GM18520 (cell line): Measurements from ENCODE around the gene HNMT.
A peak's percentile ranks its signal among the peaks of the same experiment; 100 is the strongest.

Experiments used
- ATAC-seq: cut with Tn5 transposase; IDR thresholded peaks from one replicate; pipeline ENCODE4 v1.9.1; 2021; ENCODE audit not compliant: unreplicated experiment

Gene HNMT

DNA sequence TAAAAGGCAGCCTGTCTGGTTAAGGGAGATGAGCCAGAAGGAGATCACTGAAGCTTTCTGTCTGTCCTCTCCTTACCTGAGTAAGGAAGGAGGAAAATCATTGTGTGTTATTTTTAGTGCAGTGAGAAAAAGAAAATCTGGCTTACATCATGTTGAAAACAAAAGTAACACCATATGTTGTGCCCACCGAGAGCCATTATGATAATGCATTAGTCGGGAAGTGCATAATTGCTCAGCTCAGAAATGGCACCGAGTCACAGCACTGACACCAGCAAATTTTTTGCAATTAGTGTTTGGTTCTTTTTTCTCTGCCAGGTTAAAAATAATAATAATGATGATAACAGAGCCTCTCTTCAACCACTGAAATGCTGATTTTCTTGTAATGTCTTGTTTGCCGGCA lies 46.6 kb downstream of the HNMT start:
- ATAC-seq = no peak

DNA sequence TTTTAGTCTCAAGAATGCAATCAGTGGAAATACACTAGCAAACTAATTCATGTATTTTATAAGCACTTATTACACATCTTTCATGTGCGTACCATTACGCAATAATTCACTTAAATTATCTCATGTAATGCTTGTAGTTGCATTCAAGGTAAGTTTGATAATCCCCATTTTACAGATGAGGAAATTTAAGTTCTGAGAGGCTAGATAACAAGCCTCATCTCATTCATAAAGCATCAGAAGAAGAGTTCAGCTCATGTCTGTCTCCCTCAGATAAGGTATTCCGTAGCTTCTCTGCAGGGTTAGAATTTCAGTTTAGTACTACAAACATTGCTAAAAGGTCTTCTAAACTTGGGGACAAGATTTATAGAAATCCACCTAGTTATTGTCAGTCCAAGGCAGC lies 47.8 kb downstream of the HNMT start:
- ATAC-seq = no peak

DNA sequence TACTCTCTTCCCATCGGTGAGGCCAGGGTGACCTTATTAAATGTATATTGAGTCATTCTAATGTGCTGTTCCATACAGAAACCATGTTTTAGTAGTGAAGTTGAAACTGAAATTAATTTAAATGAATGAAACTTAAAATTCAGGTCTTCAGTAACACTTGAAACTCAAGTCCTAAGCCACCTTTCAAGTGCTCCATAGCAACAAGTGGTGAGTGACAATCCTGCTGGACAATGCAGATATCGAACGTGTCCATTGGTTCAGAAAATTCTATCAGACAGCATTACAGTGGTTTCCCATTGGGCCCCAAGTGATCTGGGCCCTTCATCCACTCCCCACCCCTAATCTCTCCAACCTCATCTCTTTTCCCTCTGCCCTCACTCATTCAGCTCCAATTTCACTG lies 48.7 kb downstream of the HNMT start:
- ATAC-seq = no peak

DNA sequence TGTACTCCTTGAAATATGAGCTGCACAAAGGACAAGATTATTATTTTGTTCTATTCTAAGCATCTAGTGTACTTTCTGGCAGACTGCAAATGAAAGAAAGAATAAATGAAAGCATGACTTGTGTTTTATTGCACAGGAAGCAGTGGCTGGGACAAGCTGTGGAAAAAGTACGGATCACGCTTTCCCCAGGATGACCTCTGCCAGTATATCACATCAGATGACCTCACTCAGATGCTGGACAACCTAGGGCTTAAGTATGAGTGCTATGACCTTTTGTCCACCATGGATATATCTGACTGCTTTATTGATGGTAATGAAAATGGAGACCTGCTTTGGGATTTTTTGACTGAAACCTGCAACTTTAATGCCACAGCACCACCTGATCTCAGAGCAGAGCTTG lies 49.4 kb downstream of the HNMT start:
- no peak for ATAC-seq

DNA sequence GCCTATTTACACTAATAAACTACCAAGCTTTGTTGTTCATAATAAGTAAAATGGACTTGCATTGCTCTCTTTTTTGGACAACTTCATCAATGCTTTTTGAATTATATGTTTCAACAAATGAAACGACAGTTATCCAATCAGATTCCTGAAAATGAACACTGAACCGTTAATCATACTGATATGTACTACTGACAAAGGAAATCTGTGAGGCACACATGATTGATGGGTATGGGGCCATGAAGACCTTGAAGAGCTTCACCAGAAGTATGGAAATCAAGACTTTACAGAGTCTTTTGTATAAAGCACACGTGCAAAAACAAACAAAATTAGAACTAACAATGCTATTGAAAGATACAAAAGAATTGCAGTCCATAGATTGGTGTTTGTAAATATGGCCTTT lies 51.2 kb downstream of the HNMT start:
- ATAC-seq = no peak

DNA sequence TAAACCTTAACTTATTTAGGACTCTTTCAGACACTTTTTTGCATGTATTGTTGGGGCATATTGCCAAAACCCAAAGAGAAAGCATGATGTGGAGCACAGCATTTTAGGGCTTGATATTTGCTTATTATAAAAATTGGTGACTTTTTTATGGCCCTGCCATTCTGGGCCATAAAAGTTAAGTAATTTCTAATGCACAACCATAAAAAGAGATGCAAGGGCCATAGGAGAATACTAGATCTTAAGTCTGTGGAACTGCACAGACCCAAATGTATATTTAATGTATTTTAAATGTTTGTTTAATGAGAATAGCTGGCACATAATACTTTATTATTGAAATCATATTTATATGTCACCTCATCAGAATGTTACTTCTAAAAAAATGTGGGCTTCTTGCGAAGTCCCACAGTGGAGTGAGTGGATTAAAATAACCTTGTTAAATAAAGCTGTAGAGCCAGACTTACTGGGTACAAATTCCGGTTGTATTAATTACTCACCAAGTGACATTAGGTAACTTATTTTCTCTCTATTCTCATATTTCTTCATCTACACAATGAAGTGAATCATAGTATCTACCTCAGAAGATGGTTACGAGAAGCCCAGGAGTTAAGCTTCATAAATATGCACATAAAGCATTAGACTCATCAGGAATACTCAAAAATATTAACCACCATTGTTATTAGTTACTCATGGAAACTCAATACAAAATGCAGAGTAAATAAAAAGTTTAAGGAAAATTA lies 52.2 kb downstream of the HNMT start:
- no peak for ATAC-seq

DNA sequence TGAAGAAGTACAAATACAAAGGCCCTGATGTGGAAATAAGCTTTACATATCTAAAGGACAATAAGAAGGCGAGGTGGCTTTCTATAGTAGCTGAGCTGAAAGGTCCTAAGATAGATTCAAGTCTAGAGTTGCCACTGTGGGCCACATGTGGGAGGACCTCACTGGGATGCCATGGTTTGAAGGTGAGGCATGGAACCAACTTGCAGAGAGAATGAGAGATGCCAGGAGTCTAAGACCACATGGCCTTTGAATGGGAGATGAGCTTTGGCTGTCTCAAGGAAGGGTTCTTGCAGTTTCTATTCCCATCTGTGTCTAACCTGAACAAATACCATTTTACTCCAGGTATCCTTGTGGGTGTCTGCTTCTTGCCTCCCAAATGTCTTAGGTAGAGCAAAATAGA lies 53.6 kb downstream of the HNMT start:
- ATAC-seq = no peak

DNA sequence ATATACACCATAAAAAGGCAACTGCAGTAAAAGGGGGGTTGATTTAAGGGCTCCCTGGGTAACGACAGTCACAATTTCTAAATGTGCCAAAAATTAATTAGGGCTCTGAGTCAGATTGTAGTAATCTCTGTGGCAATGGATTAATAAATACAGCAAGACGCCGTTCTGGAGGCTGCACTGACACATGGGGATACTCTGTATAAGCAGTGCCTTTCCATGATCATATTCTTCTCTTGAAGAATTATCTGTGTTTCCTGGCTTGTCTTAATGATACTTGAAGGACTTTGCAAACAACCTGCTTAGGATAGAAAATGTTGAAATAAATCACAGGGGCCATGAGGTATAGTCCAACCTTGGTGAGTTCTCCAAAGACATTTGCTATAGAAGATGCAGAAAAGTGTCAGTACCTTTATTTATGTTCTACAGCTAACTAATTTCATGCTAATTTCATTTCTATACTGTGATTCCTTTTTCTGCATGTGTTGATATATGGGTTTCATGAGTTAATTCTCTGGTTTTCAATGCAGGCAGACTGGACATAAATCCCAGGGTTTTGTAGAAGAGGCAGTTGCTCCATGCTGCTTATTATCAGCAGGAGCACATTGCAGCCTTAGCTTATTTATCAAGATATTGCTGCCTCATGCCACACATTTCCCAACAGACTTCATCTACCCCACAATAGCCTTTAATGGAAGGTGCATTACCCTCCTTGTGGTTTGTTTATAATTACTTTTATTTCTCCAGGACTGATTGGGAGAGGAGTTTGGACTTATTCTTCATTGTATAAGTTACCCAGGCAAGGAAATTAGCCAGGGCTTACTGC lies 54.8 kb downstream of the HNMT start:
- no peak for ATAC-seq

DNA sequence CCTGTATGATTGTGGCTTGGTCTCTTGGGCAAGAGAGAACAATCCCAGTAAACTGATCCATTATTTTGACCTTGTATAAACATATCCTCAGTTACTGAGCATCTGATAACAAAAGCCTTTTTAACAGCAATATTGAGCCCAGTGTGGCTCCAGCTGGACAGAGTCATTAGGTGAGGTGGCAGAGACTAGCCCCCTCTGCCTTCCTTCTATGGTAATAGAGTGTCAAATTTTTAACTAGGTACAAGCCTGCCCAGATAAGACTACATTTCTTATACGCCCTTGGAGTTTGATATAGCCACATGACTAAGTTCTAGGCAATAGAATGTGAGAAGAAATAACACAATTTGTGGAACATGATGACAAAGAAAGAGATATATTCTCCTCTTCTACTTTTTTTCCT lies 56.2 kb downstream of the HNMT start:
- ATAC-seq = no peak

DNA sequence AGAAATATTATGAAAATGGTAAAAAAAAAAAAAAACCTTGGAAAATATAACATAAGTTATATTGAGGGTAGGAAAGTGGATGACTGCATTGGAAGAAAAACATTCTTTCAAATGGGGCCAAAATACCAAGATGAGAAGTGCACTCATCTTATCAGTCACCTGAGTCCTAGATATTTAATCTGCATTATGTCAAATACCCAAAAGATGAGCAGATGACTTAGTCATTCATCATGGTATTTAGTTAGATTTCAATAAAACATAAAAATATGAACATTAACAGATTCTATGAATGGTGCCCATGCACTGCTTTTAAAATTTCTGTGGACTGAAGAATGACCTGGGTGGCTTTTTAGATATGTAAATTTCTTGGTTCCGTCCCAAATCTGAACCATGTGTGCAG lies 56.9 kb downstream of the HNMT start:
- ATAC-seq = no peak

DNA sequence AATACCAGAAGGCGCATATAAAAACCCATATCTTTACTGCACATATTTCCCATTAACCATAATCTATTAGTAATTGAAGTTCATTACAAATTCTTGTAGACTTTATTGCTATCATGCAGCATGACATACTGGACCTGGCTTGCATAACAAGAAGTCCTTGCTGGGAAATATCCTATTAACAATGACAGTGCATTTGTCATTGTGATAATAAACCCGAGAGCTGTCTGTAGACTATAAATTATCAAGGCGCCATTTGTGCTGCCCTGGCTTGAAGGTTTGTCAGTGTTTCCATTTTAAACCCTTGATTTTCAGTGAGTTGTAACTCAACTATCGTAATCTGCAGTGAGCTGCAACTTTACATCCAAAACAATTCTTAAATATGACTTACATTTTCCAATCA lies 59.0 kb downstream of the HNMT start:
- ATAC-seq = no peak

DNA sequence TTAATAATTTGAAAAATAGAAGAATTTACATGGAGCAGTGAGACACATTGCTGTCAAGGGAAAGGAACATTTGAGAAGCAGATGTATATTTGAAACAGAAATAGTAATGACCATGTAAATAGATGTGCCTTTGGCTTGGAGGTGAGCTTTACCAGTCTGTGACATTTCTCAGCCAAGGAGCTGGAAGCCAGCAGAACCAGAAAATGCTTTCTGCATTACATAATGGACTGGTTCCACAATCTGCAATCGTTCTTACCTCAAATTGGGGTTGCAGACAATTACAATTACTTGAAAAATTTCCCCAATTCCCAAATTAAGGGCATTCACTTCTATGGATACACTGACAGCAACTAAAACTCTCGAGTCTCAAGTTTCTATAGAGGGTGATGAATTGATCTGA lies 59.7 kb downstream of the HNMT start:
- ATAC-seq = no peak

DNA sequence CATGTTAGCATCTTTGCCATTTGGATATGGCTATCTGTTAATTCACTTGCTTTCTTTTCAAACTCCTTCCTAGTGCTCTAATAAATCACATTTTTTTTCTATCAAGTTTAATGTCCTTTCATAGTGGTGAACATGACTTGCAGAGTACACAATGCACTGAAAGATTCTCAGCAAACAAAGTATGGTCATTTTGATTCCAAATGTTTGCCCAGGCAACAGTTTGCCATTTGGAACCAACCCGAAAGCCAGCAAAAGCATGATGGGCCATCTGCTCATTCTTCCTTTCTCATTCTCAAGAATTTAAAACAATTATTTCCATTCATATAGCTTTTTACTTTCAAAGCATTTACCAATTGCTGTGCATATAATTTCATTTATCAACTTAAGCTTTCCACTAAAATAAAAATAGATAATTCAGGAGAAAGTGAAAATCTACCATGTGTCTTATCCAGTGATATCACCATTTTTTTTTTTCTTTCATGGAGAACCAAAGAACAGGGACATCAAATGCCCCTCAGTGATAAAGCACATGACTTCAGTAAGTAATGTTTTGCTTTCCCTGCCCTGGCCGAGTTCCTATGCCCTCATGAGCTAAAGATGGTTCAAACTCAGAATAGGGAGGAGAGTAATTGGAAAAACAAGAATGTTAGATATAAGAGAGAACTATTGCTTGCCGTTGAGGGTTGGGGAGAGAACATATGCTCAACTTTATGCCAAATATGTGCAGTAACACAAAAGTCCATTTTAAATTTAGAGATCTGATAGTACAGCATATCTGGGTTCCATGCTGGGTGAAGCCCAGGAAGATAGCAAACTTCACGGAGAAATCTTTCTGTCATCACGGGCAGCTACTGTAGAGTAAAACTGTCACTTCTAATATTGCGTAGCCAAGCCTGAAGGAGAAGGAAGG lies 62.1 kb downstream of the HNMT start:
- ATAC-seq = no peak

DNA sequence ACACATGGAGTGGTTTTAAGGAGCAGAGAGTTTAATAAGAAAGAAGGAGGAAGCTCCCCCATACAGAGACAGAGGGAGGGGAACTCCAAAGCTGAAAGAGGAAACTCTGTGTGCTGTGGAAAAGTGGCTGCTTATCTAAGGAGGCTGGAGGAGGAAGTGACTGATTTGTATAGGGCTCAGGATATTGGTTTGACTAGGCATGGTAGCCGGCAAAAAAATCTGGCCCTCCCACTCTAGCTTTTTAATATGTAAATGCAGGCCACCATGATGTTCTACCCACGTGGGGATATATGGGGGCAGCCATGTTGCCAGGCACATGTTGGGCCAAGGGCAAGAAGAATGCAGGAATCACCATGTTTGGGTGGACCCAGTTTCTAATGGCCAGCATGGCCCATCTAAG lies 64.3 kb downstream of the HNMT start:
- no peak for ATAC-seq

DNA sequence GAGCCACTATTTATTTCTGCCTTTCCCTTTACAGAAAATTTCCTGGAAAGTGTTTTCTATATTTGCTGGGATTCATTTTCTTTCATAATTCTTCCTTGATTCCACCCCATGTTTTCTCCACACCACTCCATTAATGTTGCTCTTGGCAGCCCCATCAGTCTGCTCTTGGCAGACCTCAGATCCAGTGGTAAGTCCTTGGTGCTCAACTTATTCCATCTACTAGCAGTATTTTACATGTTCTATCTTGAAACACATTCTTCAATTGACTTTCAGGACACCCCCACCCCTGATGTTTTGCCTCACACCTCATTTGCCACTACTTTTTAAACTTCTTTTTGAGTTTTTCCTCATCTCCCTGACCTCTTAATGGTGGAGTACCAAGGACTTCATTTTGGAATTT lies 65.0 kb downstream of the HNMT start:
- ATAC-seq = no peak

DNA sequence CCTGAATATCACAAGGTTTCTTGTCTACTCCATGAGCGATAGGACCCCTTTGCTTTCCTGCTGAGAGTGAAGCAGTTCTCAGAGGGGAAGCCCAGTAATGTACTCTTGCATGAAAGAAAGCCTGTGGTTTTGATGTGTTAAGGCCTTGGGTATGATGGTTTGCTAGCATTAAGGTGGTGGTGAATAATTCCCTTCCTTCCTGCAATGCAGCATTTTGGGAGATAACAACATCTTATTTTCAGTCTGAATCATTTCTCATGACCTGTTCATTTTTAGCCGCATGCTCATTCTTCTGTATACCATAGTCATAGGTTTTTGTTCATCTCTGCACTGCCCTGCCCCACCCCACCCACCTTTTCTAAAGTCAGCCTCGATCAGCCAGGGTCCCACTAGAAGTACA lies 66.2 kb downstream of the HNMT start:
- peak; percentile 92 for ATAC-seq

DNA sequence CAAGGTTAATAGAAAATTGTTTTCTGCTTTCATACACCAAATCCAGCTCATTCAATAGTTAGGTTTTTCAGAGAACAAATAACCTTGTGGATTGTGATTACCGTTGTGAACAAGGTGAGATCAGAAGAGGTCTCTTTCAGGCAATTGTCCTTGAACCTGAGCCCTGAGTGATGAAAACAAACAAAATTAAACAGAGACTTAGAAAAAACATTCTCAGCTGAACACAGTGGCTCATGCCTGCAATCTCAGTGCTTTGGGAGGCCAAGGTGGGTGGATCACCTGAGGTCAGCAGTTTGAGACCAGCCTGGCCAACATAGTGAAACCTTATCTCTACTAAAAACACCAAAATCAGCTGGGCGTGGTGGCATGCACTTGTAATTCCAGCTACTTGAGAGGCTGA lies 68.1 kb downstream of the HNMT start:
- ATAC-seq = no peak

DNA sequence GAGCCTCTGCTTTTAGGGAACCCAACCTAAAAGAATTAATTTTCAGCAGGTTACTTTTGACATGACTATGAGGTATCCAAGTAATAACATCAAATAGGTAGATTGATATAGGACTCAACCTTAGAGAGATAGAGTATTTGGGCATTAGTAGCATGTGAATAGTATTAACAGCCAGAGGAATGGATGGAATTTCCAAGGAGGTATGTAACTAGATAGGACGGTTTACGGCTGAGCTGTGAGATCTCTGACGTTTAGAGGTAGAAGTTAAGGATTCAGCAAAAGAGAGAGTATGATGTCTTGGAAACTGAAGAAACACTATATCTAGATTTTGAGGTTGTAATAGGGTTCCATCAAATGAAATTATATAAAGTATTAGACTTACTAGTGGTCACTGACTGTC lies 70.3 kb downstream of the HNMT start:
- ATAC-seq = no peak

DNA sequence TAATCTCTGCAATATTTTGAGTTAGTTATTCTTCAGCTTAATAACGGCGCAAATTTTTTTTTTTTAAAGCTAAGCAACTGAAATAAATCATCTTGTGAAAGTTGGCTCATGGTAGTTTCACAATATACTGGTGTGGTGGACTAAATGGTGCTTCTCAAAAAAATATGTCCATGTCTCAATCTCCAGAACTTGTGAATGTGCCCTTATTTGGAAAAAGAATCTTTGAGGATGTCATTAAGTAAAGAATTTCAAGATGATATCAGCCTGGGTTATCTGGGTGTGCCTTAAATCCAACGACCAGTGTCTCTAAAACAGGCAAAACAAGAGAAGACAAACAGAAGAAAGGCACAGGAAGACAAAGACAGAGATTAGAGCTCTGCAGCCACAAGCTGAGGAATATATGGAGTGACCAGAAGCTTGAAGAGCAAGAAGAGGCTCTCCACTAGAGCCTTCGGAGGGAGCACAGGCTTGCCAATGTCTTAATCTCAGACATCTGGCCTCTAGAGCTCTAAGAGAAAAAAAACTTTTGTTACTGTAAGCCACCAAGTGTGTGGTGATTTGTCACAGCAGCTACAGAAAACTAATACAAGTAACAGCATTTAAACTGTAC lies 71.4 kb downstream of the HNMT start:
- ATAC-seq = no peak

DNA sequence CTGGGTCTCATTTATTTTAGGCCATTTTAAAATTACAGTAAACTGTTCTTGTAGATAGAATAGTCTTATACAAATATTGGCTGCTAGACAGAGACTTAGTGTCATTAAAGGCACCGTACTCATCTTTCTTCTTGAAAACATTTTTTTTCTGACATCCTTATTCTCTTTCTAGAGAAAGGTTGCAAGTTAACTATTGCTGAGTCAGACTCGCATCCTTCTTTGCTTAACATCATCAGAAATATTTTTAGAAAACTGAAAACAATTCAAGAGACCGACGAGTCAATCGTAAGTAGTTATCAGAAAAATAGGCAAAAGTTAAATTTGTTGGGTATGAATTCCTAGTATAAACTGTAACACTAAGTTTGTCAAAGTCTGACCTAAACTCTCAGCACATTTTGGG lies 72.2 kb downstream of the HNMT start:
- no peak for ATAC-seq

DNA sequence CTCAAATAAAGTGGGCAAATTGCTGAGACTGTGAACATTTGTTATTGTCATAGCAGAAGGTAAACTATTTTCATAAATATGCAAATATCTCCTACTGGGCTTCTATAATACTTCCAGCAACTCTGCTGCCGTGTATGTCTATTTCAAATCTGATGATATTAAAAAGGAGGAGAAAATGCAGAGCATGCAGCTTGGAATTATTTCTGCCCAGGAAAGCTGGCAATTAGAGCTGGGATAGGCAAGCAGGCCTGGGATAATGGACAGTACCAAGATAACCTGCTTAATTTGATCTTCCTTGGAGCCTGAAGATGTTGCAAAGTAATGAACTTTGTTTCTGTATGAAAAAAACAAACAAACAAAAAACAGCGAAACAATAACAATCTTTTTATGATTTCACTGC lies 72.8 kb downstream of the HNMT start:
- ATAC-seq = no peak
